LoVo (cell line): Measurements from ENCODE around the gene RRAS.
"Not testable (repeated sequence)": the region's sequence is repeated elsewhere in the genome, so short reads cannot be mapped to it uniquely, and the experiment has no call there.

Source experiments
- DNase-seq: peaks from one replicate; pipeline ENCODE4 v3.0.0-alpha.2; 2016; ENCODE audit warnings: low spot score

RRAS gene

GRCh38 chr19:49631014-49631588, 8.8 kb downstream of the RRAS start:
- no peak for DNase-seq

- DNase-seq, result no peak
Measured at GRCh38 chr19:49629659-49630058, 10.3 kb downstream of the RRAS start.

- DNase-seq, result no peak
Measured at GRCh38 chr19:49626226-49626625, 13.7 kb downstream of the RRAS start.

DNA sequence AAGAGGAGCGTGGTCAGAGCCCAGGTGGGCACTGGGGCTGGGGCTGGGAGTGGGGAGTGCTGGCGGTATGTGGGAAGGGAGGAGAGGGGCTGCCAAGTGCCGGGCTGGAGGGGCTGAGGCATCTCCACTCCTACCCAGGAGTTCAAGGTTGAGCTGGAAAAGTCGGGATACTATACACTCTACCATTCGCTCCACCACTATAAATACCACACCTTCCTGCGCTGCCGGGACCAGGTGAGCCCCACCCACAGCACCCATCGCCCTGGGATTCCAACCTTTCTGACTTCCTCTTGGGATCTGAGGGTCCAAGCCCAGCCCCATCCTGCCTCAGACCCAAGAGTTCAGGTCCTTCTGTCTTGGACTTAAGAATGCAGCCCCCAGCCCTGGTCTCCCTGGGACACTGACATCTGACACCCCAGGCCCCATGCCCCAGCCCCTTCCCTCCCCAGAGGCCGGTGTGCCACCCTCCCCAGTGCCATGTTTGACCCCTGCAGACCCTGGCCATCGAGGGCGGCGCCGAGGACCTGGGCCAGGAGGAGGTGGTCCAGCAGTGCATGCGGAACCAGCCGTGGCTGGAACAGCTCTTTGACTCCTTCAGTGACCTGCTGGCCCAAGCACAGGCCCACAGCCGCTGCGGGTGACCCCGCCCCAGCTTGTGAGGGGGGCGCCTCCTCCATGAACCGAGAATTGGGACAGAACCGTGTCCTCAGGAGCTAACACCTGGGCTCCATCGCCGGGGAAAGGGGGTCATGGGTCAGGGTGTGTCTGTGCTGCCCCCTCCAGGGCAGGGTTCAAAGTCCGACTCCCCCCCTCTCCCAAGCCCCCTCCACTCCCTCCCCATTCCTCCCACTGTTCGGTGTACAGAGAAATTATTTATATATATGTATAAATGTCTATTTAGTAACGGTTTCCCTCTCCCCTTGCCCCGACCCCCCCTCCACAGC, 14.7 kb downstream of the RRAS start:
- DNase-seq, result no peak

- DNase-seq, result not testable (repeated sequence)
Measured at GRCh38 chr19:49617860-49618259, 22.1 kb downstream of the RRAS start.

DNA sequence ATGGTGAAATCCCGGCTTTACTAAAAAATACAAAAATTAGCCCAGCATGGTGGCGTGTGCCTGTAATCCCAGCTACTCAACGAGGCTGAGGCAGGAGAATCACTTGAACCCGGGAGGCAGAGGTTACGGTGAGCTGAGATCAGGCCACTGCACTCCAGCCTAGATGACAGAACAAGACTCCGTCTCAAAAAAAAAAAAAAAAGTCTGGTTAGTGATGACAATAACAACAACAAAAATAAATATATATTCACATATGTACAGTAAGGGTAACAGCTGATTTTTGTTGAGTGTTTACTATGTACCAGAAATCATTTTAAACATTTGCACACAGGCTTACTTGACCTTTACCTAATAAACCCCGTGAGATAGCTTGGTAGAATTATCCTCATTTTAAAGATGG, 23.0 kb downstream of the RRAS start:
- DNase-seq, result no peak

GRCh38 chr19:49616532-49616931, 23.4 kb downstream of the RRAS start:
- no peak for DNase-seq

- DNase-seq, result no peak
Measured at GRCh38 chr19:49615861-49616260, 24.1 kb downstream of the RRAS start.

GRCh38 chr19:49614096-49614833, 25.7 kb downstream of the RRAS start:
- DNase-seq, result no peak

DNA sequence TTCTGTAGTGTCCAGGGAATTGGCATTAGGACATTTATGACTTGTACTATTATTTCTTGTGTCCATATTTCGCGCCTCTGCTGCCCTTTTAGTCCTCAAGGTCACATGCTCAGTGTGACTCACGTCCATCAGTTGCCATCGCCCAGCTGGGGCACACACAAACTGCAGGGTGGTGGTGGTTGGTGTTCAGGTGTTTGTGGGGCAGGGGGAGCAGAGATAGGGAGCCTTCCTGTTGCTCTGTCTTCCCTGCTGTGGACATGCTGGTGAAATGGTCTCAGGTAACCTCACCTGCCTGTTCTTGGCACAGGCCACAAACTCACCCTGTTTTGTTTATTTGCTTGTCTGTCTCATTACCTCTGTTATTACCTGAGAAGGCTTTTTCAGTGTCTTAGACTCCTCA, 26.6 kb downstream of the RRAS start:
- no peak for DNase-seq

- DNase-seq, result no peak
Measured at GRCh38 chr19:49609499-49610092, 30.3 kb downstream of the RRAS start.

- no peak for DNase-seq
Measured at GRCh38 chr19:49605605-49606004, 34.3 kb downstream of the RRAS start.

- DNase-seq, result no peak
Measured at GRCh38 chr19:49602806-49603205, 37.1 kb downstream of the RRAS start.

GRCh38 chr19:49601482-49602038, 38.4 kb downstream of the RRAS start:
- no peak for DNase-seq

DNA sequence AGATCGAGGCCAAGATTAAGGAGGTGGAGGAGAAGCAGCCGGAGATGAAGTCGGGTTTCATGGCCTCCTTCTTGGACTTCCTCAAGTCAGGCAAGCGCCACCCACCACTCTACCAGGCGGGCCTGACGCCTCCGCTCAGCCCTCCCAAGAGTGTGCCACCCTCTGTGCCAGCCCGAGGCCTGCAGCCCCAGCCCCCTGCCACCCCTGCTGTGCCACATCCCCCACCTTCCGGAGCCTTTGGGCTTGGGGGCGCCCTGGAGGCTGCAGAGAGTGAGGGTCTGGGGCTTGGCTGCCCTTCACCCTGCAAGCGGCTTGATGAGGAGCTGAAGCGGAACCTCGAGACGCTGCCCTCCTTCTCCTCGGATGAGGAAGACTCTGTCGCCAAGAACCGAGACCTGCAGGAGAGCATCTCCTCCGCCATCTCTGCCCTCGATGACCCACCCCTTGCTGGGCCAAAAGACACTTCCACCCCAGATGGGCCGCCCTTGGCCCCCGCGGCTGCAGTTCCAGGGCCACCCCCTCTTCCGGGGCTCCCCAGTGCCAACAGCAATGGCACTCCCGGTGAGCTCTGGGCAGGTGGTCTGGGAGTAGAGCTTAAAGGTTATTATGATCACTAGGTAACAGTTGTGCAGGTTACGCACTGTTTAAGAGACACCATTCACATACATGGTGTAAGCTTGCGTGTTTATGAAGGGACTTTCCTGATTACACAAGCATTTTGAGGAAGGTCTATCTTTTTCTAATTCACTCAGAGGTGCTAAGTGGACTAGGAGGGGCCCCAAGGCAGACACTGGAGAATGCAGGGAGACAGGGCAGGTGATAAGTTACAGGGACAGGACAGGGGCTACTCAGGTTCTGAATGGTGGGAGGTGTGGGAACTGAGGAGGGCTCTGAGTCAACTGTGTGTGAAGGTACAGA, 40.3 kb downstream of the RRAS start:
- DNase-seq, result no peak

- DNase-seq, result no peak
Measured at GRCh38 chr19:49597703-49597974, 42.3 kb downstream of the RRAS start.

DNA sequence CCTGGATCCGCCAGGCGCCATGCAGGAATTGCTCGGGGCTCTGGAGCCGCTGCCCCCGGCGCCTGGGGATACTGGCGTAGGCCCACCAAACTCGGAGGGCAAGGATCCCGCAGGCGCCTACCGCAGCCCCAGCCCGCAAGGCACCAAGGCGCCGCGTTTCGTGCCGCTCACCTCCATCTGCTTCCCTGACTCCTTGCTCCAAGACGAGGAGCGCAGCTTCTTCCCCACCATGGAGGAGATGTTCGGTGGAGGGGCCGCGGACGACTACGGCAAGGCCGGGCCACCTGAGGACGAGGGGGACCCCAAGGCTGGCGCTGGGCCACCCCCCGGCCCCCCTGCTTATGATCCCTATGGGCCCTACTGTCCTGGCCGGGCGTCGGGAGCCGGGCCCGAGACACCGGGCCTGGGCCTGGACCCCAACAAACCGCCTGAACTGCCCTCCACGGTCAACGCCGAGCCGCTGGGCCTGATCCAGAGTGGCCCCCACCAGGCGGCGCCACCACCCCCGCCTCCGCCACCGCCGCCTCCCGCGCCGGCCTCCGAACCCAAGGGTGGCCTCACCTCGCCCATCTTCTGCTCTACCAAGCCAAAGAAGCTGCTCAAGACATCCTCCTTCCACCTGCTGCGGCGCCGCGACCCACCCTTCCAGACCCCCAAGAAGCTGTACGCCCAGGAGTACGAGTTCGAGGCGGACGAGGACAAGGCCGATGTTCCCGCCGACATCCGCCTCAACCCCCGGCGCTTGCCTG, 42.8 kb downstream of the RRAS start:
- DNase-seq, result no peak

- no peak for DNase-seq
Measured at GRCh38 chr19:49596407-49596806, 43.5 kb downstream of the RRAS start.

DNA sequence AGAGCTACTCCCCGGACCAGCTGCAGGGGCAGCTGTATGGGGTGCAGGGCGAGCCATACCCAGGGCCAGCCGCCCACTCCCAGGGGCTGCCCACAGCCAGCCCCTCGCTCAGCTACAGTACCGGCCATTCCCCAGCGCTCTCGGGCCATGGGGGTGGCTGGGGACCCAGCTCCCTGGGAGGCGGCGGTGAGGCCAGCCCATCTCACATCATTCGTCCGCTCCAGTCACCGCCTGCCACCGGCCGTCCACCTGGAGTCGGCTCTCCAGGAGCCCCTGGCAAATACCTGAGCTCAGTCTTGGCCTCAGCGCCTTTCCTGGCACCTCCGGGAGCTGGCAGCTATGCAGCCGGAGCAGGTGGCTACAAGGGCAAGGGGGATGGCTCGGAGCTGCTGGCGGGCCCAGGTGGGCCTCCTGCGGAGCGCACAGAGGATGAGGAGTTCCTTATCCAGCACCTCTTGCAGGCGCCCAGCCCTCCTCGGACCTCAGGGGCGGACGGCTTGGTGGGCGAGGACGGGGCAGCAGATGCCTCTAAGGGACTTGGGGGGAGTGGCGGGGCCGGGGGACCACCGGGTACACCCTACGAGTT, 44.0 kb downstream of the RRAS start:
- DNase-seq, result no peak
